Hepatocyte (in vitro differentiated cells): ENCODE measurements around the gene IPO8. TPM values are rescaled to one million over a fixed set of nuclear protein-coding genes. Genes with fewer than 3 reads are reported as not detected.

Source experiments
- DNase-seq: peaks from one replicate; pipeline ENCODE4 v3.0.0-alpha.2; 2016; ENCODE audit warnings: low spot score
- H2AFZ ChIP-seq: fragments of 200-600 bp; sonication (generic); 2 replicates; pipeline ENCODE4 v1.6.0; 2016; ENCODE audit warnings: antibody characterized with exemption, mild to moderate bottlenecking
- H3K27ac ChIP-seq: fragments of 200-600 bp; sonication (generic); 2 replicates; pipeline ENCODE4 v1.5.1; 2016; ENCODE audit warnings: mild to moderate bottlenecking
- H3K27me3 ChIP-seq: fragments of 200-600 bp; sonication (generic); 2 replicates; pipeline ENCODE4 v1.6.1; 2016
- H3K36me3 ChIP-seq: fragments of 200-600 bp; sonication (generic); replicated peaks from 2 replicates; pipeline ENCODE4 v1.5.1; 2016; ENCODE audit warnings: low read depth; ENCODE audit not compliant: insufficient read depth
- H3K4me1 ChIP-seq: fragments of 200-600 bp; sonication (generic); 2 replicates; pipeline ENCODE4 v1.5.1; 2016; ENCODE audit warnings: mild to moderate bottlenecking, moderate library complexity; ENCODE audit not compliant: insufficient read depth
- H3K4me2 ChIP-seq: fragments of 200-600 bp; sonication (generic); 2 replicates; pipeline ENCODE4 v1.6.0; 2016
- H3K4me3 ChIP-seq: fragments of 200-600 bp; sonication (generic); 2 replicates; pipeline ENCODE4 v1.5.1; 2016; ENCODE audit warnings: mild to moderate bottlenecking
- H3K79me2 ChIP-seq: fragments of 200-600 bp; sonication (generic); 2 replicates; pipeline ENCODE4 v1.6.0; 2017; ENCODE audit warnings: mild to moderate bottlenecking
- H3K9me2 ChIP-seq: fragments of 200-600 bp; sonication (generic); replicated peaks from 2 replicates; pipeline ENCODE4 v1.6.0; 2017; ENCODE audit warnings: mild to moderate bottlenecking; ENCODE audit not compliant: insufficient read depth
- H3K9me3 ChIP-seq: fragments of 200-600 bp; sonication (generic); 2 replicates; pipeline ENCODE4 v1.5.1; 2016; ENCODE audit warnings: low read depth, mild to moderate bottlenecking
- H4K20me1 ChIP-seq: fragments of 200-600 bp; sonication (generic); 2 replicates; pipeline ENCODE4 v1.6.0; 2016; ENCODE audit warnings: mild to moderate bottlenecking; ENCODE audit not compliant: insufficient read depth, poor library complexity, severe bottlenecking
- EZH2 ChIP-seq: fragments of 200-600 bp; sonication (generic); IDR thresholded peaks from 2 replicates; pipeline ENCODE4 v1.6.1; 2016; ENCODE audit warnings: antibody characterized with exemption, mild to moderate bottlenecking, borderline replicate concordance
- EZH2phosphoT487 ChIP-seq: fragments of 200-600 bp; sonication (generic); IDR thresholded peaks from one replicate; pipeline ENCODE4 v1.6.1; 2018; ENCODE audit warnings: antibody characterized with exemption, mild to moderate bottlenecking, low read depth, moderate library complexity; ENCODE audit not compliant: unreplicated experiment, severe bottlenecking
- WGBS: methylation state at CpG from one replicate; pipeline ENCODE4 v1.1.6; 2016; ENCODE audit warnings: low lambda C conversion rate; ENCODE audit errors: missing lambda C conversion rate; 5-methylcytosine and 5-hydroxymethylcytosine counted together
- polyA plus RNA-seq: library from polyadenylated mRNA; unstranded; fragments of >200 nt; fragmentation: Nextera tagmentation; extraction: Ambion mirVana; gene quantifications from 2 replicates; pipeline ENCODE4 v1.2.1, GENCODE V29; 2016
- total RNA-seq: library from RNA; depleted of rRNA; stranded (reverse); fragments of >200 nt; gene quantifications from 2 replicates; pipeline ENCODE4 v1.2.3, GENCODE V29; 2014
- TF ChIP-seq, protein P1 (sequence below): fragments of 200-600 bp; sonication (generic); IDR thresholded peaks from 2 replicates; pipeline ENCODE4 v1.5.1; 2016; ENCODE audit warnings: antibody characterized with exemption, mild to moderate bottlenecking; ENCODE audit not compliant: poor library complexity

IPO8 gene
- 26.3 and 31.6 TPM in 2 replicates for total RNA-seq
- 7.2 and 7.3 TPM in 2 replicates for polyA plus RNA-seq

- H3K79me2 ChIP-seq, result peaks cover 45% of the 10 kb centered on the region
- no peaks in the 10 kb centered on the region for H3K27me3 ChIP-seq
- no peaks in the 10 kb centered on the region for H3K36me3 ChIP-seq
- no peaks in the 10 kb centered on the region for H3K9me2 ChIP-seq
- peak within 1 kb of the TSS; percentile 88 for H3K4me2 ChIP-seq
- peak within 1 kb of the TSS; percentile 96 for H3K4me3 ChIP-seq
- TF ChIP-seq EZH2, result no peak
- no peak for TF ChIP-seq EZH2phosphoT487
- TF ChIP-seq, protein P1, sequence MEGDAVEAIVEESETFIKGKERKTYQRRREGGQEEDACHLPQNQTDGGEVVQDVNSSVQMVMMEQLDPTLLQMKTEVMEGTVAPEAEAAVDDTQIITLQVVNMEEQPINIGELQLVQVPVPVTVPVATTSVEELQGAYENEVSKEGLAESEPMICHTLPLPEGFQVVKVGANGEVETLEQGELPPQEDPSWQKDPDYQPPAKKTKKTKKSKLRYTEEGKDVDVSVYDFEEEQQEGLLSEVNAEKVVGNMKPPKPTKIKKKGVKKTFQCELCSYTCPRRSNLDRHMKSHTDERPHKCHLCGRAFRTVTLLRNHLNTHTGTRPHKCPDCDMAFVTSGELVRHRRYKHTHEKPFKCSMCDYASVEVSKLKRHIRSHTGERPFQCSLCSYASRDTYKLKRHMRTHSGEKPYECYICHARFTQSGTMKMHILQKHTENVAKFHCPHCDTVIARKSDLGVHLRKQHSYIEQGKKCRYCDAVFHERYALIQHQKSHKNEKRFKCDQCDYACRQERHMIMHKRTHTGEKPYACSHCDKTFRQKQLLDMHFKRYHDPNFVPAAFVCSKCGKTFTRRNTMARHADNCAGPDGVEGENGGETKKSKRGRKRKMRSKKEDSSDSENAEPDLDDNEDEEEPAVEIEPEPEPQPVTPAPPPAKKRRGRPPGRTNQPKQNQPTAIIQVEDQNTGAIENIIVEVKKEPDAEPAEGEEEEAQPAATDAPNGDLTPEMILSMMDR, result peak; percentile 44
- H4K20me1 ChIP-seq, result no peaks in the 10 kb centered on the region
- H3K27ac ChIP-seq, result peak within 1 kb of the TSS; percentile 80
- peaks cover 9% of the 10 kb centered on the region for H3K4me1 ChIP-seq
- no peaks in the 10 kb centered on the region for H3K9me3 ChIP-seq
- DNase-seq, result peak; percentile 95
- H2AFZ ChIP-seq, result peak within 1 kb of the TSS; percentile 95
- WGBS, result 2% methylated on average over 67 of the region's 71 CpGs
These were observed at the start of gene IPO8 for GRCh38 chr12:30695199-30696102. TSS of gene IPO8 (minus strand) at chr12:30695869. CDS start at chr12:30695647, 222 bp downstream.

DNA sequence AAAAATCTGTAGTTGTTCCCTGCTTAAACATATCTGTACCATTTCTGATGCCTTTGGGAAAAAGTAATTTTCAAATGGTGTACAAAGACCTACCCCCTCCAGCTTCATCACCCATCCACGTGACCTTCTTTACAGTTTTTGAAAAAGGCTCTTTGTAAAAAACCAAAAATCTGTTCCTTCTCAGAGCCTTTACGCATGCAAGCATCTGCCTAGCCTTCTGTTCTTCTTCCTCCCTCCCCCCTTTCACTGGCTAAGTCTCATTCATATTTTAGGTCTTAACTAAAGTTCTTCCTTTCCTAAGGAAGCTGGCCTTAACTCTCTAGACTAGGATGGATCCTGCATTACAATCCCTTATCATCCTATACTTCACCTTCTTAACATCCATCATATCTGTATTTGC lies 48.7 kb upstream of the IPO8 start:
- no peaks in the 10 kb centered on the region for H3K27me3 ChIP-seq
- H3K9me2 ChIP-seq, result no peaks in the 10 kb centered on the region
- H4K20me1 ChIP-seq, result peaks cover 4% of the 10 kb centered on the region
- no peaks in the 10 kb centered on the region for H3K4me1 ChIP-seq
- WGBS, result 98% methylated on average over 2 of the region's 2 CpGs
- H3K4me3 ChIP-seq, result no peak overlapping the region
- H3K36me3 ChIP-seq, result no peaks in the 10 kb centered on the region
- no peak for TF ChIP-seq EZH2phosphoT487
- TF ChIP-seq, protein P1, result no peak
- TF ChIP-seq EZH2, result no peak
- H3K79me2 ChIP-seq, result peaks cover 69% of the 10 kb centered on the region
- no peak overlapping the region for H2AFZ ChIP-seq
- no peak overlapping the region for H3K27ac ChIP-seq
- DNase-seq, result no peak
- H3K4me2 ChIP-seq, result no peak overlapping the region
- H3K9me3 ChIP-seq, result no peaks in the 10 kb centered on the region

GRCh38 chr12:30740274-30740673 lies 44.6 kb upstream of the IPO8 start:
- H3K79me2 ChIP-seq, result peaks cover 41% of the 10 kb centered on the region
- no peak overlapping the region for H3K4me3 ChIP-seq
- H3K36me3 ChIP-seq, result no peaks in the 10 kb centered on the region
- TF ChIP-seq, protein P1, result no peak
- no peak for TF ChIP-seq EZH2
- no peak for TF ChIP-seq EZH2phosphoT487
- H3K9me2 ChIP-seq, result no peaks in the 10 kb centered on the region
- DNase-seq, result no peak
- H4K20me1 ChIP-seq, result peaks cover 4% of the 10 kb centered on the region
- no peaks in the 10 kb centered on the region for H3K27me3 ChIP-seq
- H2AFZ ChIP-seq, result no peak overlapping the region
- H3K4me2 ChIP-seq, result no peak overlapping the region
- no peaks in the 10 kb centered on the region for H3K9me3 ChIP-seq
- no peaks in the 10 kb centered on the region for H3K4me1 ChIP-seq
- H3K27ac ChIP-seq, result no peak overlapping the region
